SK-N-SH treated with all-trans-retinoic acid at 6 μM for 48 hours (cell line): ENCODE results near the gene PHGDH.

ENCODE experiments used
- ATAC-seq: fragments of 200-7000 bp; cut with Tn5 transposase; 3 replicates; pipeline ENCODE4 v1.9.1; 2020; ENCODE audit warnings: mild to moderate bottlenecking, moderate library complexity
- BACH2 ChIP-seq: fragments of 250-450 bp; sonication (Bioruptor Pico); IDR thresholded peaks from 2 replicates; pipeline ENCODE4 v1.9.0; 2021; ENCODE audit warnings: mild to moderate bottlenecking, borderline replicate concordance
- CREB5 ChIP-seq: fragments of 250-450 bp; sonication (Bioruptor Pico); IDR thresholded peaks from 2 replicates; pipeline ENCODE4 v1.5.1; 2020; ENCODE audit warnings: low read depth, mild to moderate bottlenecking, moderate library complexity
- CSDC2 ChIP-seq: fragments of 250-450 bp; sonication (Bioruptor Pico); IDR thresholded peaks from 2 replicates; pipeline ENCODE4 v1.5.0; 2020; ENCODE audit warnings: mild to moderate bottlenecking, moderate library complexity
- ESRRG ChIP-seq: fragments of 250-450 bp; sonication (Bioruptor Pico); IDR thresholded peaks from 2 replicates; pipeline ENCODE4 v1.6.1; 2021; ENCODE audit warnings: mild to moderate bottlenecking
- ISL1 ChIP-seq: fragments of 250-450 bp; sonication (Bioruptor Pico); IDR thresholded peaks from 2 replicates; pipeline ENCODE4 v2.1.2; 2022; ENCODE audit warnings: mild to moderate bottlenecking, moderate library complexity
- OSR1 ChIP-seq: fragments of 250-450 bp; sonication (Bioruptor Pico); IDR thresholded peaks from 2 replicates; pipeline ENCODE4 v1.8.0; 2022; ENCODE audit warnings: moderate library complexity, mild to moderate bottlenecking, inconsistent platforms
- PPARA ChIP-seq: fragments of 250-450 bp; sonication (Bioruptor Pico); IDR thresholded peaks from 2 replicates; pipeline ENCODE4 v1.5.0; 2020; ENCODE audit warnings: mild to moderate bottlenecking, borderline replicate concordance
- RARB ChIP-seq: fragments of 250-450 bp; sonication (Bioruptor Pico); IDR thresholded peaks from 2 replicates; pipeline ENCODE4 v1.8.0; 2021; ENCODE audit warnings: mild to moderate bottlenecking, moderate library complexity
- SNAI2 ChIP-seq: fragments of 250-450 bp; sonication (Bioruptor Pico); IDR thresholded peaks from 2 replicates; pipeline ENCODE4 v1.5.0; 2020; ENCODE audit warnings: mild to moderate bottlenecking, moderate library complexity
- TCF4 ChIP-seq: fragments of 250-450 bp; sonication (Bioruptor Pico); IDR thresholded peaks from 2 replicates; pipeline ENCODE4 v1.8.0; 2021; ENCODE audit warnings: mild to moderate bottlenecking, moderate library complexity, borderline replicate concordance
- TOX ChIP-seq: fragments of 250-450 bp; sonication (Bioruptor Pico); IDR thresholded peaks from 2 replicates; pipeline ENCODE4 v1.8.0; 2021; ENCODE audit warnings: mild to moderate bottlenecking, moderate library complexity, borderline replicate concordance
- ZC3H10 ChIP-seq: fragments of 250-450 bp; sonication (Bioruptor Pico); IDR thresholded peaks from 2 replicates; pipeline ENCODE4 v1.5.1; 2021; ENCODE audit warnings: mild to moderate bottlenecking, moderate library complexity
- ZFP3 ChIP-seq: fragments of 250-450 bp; sonication (Bioruptor Pico); IDR thresholded peaks from 2 replicates; pipeline ENCODE4 v1.5.0; 2020; ENCODE audit warnings: mild to moderate bottlenecking, moderate library complexity
- ZFP30 ChIP-seq: fragments of 450-650 bp; formaldehyde crosslinking; IDR thresholded peaks from 2 replicates; pipeline ENCODE4 v1.5.0; 2022; ENCODE audit warnings: mild to moderate bottlenecking, moderate library complexity
- ZNF565 ChIP-seq: fragments of 450-650 bp; formaldehyde crosslinking; conservative IDR thresholded peaks from 2 replicates; pipeline ENCODE4 v1.5.0; 2020; ENCODE audit warnings: low read depth, mild to moderate bottlenecking, moderate library complexity
- ZNF70 ChIP-seq: fragments of 450-650 bp; formaldehyde crosslinking; IDR thresholded peaks from 2 replicates; pipeline ENCODE4 v1.5.0; 2020; ENCODE audit warnings: mild to moderate bottlenecking, moderate library complexity
- ZNF8 ChIP-seq: fragments of 450-650 bp; formaldehyde crosslinking; IDR thresholded peaks from 2 replicates; pipeline ENCODE4 v1.5.0; 2020; ENCODE audit warnings: mild to moderate bottlenecking, moderate library complexity
- TF ChIP-seq, protein P1 (sequence below): fragments of 250-450 bp; sonication (Bioruptor Pico); IDR thresholded peaks from 2 replicates; pipeline ENCODE4 v1.5.0; 2020; ENCODE audit warnings: mild to moderate bottlenecking, moderate library complexity
- TF ChIP-seq, protein P2 (sequence below): fragments of 250-450 bp; sonication (Bioruptor Pico); IDR thresholded peaks from 2 replicates; pipeline ENCODE4 v1.8.0; 2020; ENCODE audit warnings: mild to moderate bottlenecking, moderate library complexity, borderline replicate concordance
- TF ChIP-seq, protein P3 (sequence below): fragments of 250-450 bp; sonication (Bioruptor Pico); IDR thresholded peaks from 2 replicates; pipeline ENCODE4 v1.5.1; 2021; ENCODE audit warnings: mild to moderate bottlenecking, moderate library complexity

Gene PHGDH

DNA sequence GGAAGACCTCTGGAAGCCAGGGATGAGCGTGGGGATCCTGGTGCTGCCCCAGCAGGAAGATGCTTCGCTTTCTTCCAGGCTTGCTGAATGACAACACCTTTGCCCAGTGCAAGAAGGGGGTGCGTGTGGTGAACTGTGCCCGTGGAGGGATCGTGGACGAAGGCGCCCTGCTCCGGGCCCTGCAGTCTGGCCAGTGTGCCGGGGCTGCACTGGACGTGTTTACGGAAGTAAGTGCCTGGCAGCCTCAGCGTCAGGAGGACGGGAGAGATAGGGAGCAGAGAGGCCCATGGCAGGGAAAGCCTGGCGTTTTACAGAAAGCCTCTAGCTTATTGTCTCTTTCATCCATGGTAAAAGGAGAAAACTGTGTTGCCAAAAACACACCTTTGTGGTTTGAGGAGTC is 23.5 kb downstream of the PHGDH start:
- ATAC-seq: no peak
- TF ChIP-seq RARB: no peak
- TF ChIP-seq ZNF565 (CRISPR knock-in tag): no peak
- no peak for TF ChIP-seq TCF4
- TF ChIP-seq BACH2: no peak
- no peak for TF ChIP-seq CREB5 (CRISPR knock-in tag)
- TF ChIP-seq, protein P1, sequence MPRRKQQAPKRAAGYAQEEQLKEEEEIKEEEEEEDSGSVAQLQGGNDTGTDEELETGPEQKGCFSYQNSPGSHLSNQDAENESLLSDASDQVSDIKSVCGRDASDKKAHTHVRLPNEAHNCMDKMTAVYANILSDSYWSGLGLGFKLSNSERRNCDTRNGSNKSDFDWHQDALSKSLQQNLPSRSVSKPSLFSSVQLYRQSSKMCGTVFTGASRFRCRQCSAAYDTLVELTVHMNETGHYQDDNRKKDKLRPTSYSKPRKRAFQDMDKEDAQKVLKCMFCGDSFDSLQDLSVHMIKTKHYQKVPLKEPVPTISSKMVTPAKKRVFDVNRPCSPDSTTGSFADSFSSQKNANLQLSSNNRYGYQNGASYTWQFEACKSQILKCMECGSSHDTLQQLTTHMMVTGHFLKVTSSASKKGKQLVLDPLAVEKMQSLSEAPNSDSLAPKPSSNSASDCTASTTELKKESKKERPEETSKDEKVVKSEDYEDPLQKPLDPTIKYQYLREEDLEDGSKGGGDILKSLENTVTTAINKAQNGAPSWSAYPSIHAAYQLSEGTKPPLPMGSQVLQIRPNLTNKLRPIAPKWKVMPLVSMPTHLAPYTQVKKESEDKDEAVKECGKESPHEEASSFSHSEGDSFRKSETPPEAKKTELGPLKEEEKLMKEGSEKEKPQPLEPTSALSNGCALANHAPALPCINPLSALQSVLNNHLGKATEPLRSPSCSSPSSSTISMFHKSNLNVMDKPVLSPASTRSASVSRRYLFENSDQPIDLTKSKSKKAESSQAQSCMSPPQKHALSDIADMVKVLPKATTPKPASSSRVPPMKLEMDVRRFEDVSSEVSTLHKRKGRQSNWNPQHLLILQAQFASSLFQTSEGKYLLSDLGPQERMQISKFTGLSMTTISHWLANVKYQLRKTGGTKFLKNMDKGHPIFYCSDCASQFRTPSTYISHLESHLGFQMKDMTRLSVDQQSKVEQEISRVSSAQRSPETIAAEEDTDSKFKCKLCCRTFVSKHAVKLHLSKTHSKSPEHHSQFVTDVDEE: no peak
- TF ChIP-seq, protein P2, sequence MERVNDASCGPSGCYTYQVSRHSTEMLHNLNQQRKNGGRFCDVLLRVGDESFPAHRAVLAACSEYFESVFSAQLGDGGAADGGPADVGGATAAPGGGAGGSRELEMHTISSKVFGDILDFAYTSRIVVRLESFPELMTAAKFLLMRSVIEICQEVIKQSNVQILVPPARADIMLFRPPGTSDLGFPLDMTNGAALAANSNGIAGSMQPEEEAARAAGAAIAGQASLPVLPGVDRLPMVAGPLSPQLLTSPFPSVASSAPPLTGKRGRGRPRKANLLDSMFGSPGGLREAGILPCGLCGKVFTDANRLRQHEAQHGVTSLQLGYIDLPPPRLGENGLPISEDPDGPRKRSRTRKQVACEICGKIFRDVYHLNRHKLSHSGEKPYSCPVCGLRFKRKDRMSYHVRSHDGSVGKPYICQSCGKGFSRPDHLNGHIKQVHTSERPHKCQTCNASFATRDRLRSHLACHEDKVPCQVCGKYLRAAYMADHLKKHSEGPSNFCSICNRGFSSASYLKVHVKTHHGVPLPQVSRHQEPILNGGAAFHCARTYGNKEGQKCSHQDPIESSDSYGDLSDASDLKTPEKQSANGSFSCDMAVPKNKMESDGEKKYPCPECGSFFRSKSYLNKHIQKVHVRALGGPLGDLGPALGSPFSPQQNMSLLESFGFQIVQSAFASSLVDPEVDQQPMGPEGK (CRISPR knock-in tag): no peak
- TF ChIP-seq SNAI2 (CRISPR knock-in tag): no peak
- no peak for TF ChIP-seq PPARA (CRISPR knock-in tag)
- TF ChIP-seq ISL1 (CRISPR knock-in tag): no peak
- TF ChIP-seq TOX (CRISPR knock-in tag): no peak
- TF ChIP-seq ZFP30 (CRISPR knock-in tag): no peak
- no peak for TF ChIP-seq CSDC2
- no peak for TF ChIP-seq ZFP3 (CRISPR knock-in tag)
- no peak for TF ChIP-seq ZNF8
- TF ChIP-seq, protein P3, sequence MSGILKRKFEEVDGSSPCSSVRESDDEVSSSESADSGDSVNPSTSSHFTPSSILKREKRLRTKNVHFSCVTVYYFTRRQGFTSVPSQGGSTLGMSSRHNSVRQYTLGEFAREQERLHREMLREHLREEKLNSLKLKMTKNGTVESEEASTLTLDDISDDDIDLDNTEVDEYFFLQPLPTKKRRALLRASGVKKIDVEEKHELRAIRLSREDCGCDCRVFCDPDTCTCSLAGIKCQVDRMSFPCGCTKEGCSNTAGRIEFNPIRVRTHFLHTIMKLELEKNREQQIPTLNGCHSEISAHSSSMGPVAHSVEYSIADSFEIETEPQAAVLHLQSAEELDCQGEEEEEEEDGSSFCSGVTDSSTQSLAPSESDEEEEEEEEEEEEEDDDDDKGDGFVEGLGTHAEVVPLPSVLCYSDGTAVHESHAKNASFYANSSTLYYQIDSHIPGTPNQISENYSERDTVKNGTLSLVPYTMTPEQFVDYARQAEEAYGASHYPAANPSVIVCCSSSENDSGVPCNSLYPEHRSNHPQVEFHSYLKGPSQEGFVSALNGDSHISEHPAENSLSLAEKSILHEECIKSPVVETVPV (CRISPR knock-in tag): no peak
- TF ChIP-seq ZNF70 (CRISPR knock-in tag): no peak

GRCh38 chr1:119736649-119737039 is 24.9 kb downstream of the PHGDH start:
- no peak for ATAC-seq

DNA sequence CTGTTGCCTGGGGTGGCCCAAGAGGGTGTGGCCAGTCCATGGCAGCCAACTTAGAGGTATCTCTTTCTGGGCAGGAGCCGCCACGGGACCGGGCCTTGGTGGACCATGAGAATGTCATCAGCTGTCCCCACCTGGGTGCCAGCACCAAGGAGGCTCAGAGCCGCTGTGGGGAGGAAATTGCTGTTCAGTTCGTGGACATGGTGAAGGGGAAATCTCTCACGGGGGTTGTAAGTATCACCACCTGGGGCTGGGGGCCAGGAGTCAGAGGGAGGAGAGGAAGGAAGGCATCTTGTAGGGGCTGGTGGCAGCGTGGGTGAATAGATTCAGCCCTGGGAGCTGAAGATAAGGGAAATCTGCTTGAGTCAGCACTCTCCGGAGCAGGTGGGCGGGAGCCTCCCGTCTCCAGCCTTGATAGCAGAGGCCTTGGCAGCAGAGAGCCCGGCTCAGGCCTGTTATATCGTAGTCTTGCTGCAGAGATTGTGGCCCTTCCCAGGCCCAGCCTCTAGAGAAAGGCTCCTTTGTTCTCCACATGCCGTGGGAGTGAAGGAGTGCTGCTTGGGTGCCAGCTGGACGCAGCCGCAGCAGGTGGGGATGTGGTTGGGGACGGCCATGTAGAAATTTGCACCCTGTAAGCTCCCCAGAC is 25.4 kb downstream of the PHGDH start:
- no peak for TF ChIP-seq PPARA (CRISPR knock-in tag)
- no peak for TF ChIP-seq ZC3H10 (CRISPR knock-in tag)
- no peak for TF ChIP-seq BACH2
- no peak for TF ChIP-seq TOX (CRISPR knock-in tag)
- no peak for TF ChIP-seq OSR1 (CRISPR knock-in tag)
- no peak for TF ChIP-seq TCF4
- TF ChIP-seq, protein P3 (CRISPR knock-in tag): no peak
- no peak for TF ChIP-seq SNAI2 (CRISPR knock-in tag)
- TF ChIP-seq ZNF70 (CRISPR knock-in tag): no peak
- no peak for ATAC-seq

More at GRCh38 chr1:119736649-119737039, 24.9 kb downstream of the PHGDH start:
- TF ChIP-seq, protein P3 (CRISPR knock-in tag): no peak
- no peak for TF ChIP-seq BACH2
- TF ChIP-seq ISL1 (CRISPR knock-in tag): no peak
- no peak for TF ChIP-seq TOX (CRISPR knock-in tag)
- TF ChIP-seq ZC3H10 (CRISPR knock-in tag): no peak
- no peak for TF ChIP-seq ESRRG (CRISPR knock-in tag)
- no peak for TF ChIP-seq ZNF8
